Measurements from ENCODE around the gene ESF1. TPM values are rescaled to one million over a fixed set of nuclear protein-coding genes. Genes with fewer than 3 reads are reported as not detected.

ESF1 gene
- 20.9 TPM for polyA plus RNA-seq (2013, experiment 1 of 2)
- polyA plus RNA-seq (2013, experiment 2 of 2): 19.9 TPM

GRCh38 chr20:13784893-13785715 lies at the start of gene ESF1, which contains the start of gene NDUFAF5:
ESF1 (minus strand) TSS chr20:13784919; CDS start chr20:13783140, 1,779 bp downstream.
NDUFAF5 (plus strand) TSS chr20:13785028; CDS start chr20:13785069, 41 bp downstream.
- peaks cover 4% of the 10 kb centered on the region for H3K4me1 ChIP-seq (ENCODE audit: control insufficient read depth, insufficient read depth, low read depth, low read length)
- peak within 1 kb of the TSS; percentile 90 for H2BK15ac ChIP-seq (ENCODE audit: low read depth, poor library complexity, severe bottlenecking)
- H3K4ac ChIP-seq (ENCODE audit: low read depth in 1 of 2, low read length in 2 of 2): peak within 1 kb of the TSS; percentile 51 to 61
- H3K18ac ChIP-seq (ENCODE audit: low read depth in 1 of 2, low read length in 2 of 2): peak within 1 kb of the TSS; percentile 68 to 70
- peak within 1 kb of the TSS; percentile 47 for H2BK5ac ChIP-seq (ENCODE audit: low read depth, low read length, poor library complexity, severe bottlenecking)
- H3K4me2 ChIP-seq (ENCODE audit: low read length, poor library complexity, severe bottlenecking): peak within 1 kb of the TSS; percentile 83
- peak within 1 kb of the TSS; percentile 34 to 66 for H2BK12ac ChIP-seq (ENCODE audit: low read length in 2 of 2)
- H3K36me3 ChIP-seq (ENCODE audit: control insufficient read depth in 1 of 2, insufficient read depth in 2 of 2, low read depth in 1 of 2, low read length in 2 of 2): peaks cover 13 to 53% of the 10 kb centered on the region in 2 experiments
- H3K9ac ChIP-seq (ENCODE audit: low read length): peak within 1 kb of the TSS; percentile 97
- peak within 1 kb of the TSS; percentile 34 for H2BK120ac ChIP-seq (ENCODE audit: low read depth, low read length)
- peak within 1 kb of the TSS; percentile 39 for H4K91ac ChIP-seq (ENCODE audit: low read length)
- H3K23ac ChIP-seq (ENCODE audit: low read length in 2 of 2): peak within 1 kb of the TSS in 1 of 2 experiments; percentile 79
- H3K14ac ChIP-seq (ENCODE audit: low read length in 2 of 2): no peak within 1 kb of the TSS
- H3K27ac ChIP-seq (ENCODE audit: low read length, poor library complexity, severe bottlenecking): peak within 1 kb of the TSS; percentile 74
- H3K79me1 ChIP-seq (replicated peaks; ENCODE audit: low read length, poor library complexity, severe bottlenecking): peaks cover 26% of the 10 kb centered on the region
- no peak within 1 kb of the TSS for H2AK5ac ChIP-seq (ENCODE audit: low read length, severe bottlenecking)
- H3K9me3 ChIP-seq (ENCODE audit: control insufficient read depth, low read length): no peaks in the 10 kb centered on the region
- H3K4me3 ChIP-seq (ENCODE audit: insufficient read depth in 1 of 2, low read depth in 1 of 2, low read length in 2 of 2): peak within 1 kb of the TSS; percentile 88 to 94
- no peaks in the 10 kb centered on the region for H3K27me3 ChIP-seq (ENCODE audit: control insufficient read depth in 1 of 2, insufficient read depth in 1 of 2, low read length in 2 of 2)
- under 1% methylated on average over 51 of the region's 54 CpGs for WGBS
- DNase-seq: peak; percentile 98
- peak within 1 kb of the TSS; percentile 85 for H4K8ac ChIP-seq (ENCODE audit: low read length)
- peak within 1 kb of the TSS; percentile 72 for H2AFZ ChIP-seq (ENCODE audit: low read depth, low read length)

- no peak overlapping the region for H3K4me3 ChIP-seq (ENCODE audit: insufficient read depth in 1 of 2, low read depth in 1 of 2, low read length in 2 of 2)
- H2BK15ac ChIP-seq (ENCODE audit: low read depth, poor library complexity, severe bottlenecking): no peak overlapping the region
- H3K14ac ChIP-seq (ENCODE audit: low read length in 2 of 2): no peak overlapping the region
- H3K27me3 ChIP-seq (ENCODE audit: control insufficient read depth in 1 of 2, insufficient read depth in 1 of 2, low read length in 2 of 2): no peaks in the 10 kb centered on the region
- H3K4me2 ChIP-seq (ENCODE audit: low read length, poor library complexity, severe bottlenecking): no peak overlapping the region
- DNase-seq: no peak
- H4K91ac ChIP-seq (ENCODE audit: low read length): no peak overlapping the region
- H3K36me3 ChIP-seq (ENCODE audit: control insufficient read depth in 1 of 2, insufficient read depth in 2 of 2, low read depth in 1 of 2, low read length in 2 of 2): no peaks in the 10 kb centered on the region
- no peaks in the 10 kb centered on the region for H3K9me3 ChIP-seq (ENCODE audit: control insufficient read depth, low read length)
- no peak overlapping the region for H4K8ac ChIP-seq (ENCODE audit: low read length)
- H3K23ac ChIP-seq (ENCODE audit: low read length in 2 of 2): no peak overlapping the region
- no peak overlapping the region for H3K18ac ChIP-seq (ENCODE audit: low read depth in 1 of 2, low read length in 2 of 2)
- WGBS: 86% methylated on average over 3 of the region's 3 CpGs
- no peak overlapping the region for H2BK5ac ChIP-seq (ENCODE audit: low read depth, low read length, poor library complexity, severe bottlenecking)
- H3K9ac ChIP-seq (ENCODE audit: low read length): no peak overlapping the region
- no peaks in the 10 kb centered on the region for H3K4me1 ChIP-seq (ENCODE audit: control insufficient read depth, insufficient read depth, low read depth, low read length)
- H2AFZ ChIP-seq (ENCODE audit: low read depth, low read length): no peak overlapping the region
- H3K4ac ChIP-seq (ENCODE audit: low read depth in 1 of 2, low read length in 2 of 2): no peak overlapping the region
- H2BK12ac ChIP-seq (ENCODE audit: low read length in 2 of 2): no peak overlapping the region
- no peak overlapping the region for H2AK5ac ChIP-seq (ENCODE audit: low read length, severe bottlenecking)
- H2BK120ac ChIP-seq (ENCODE audit: low read depth, low read length): no peak overlapping the region
- no peak overlapping the region for H3K27ac ChIP-seq (ENCODE audit: low read length, poor library complexity, severe bottlenecking)
- no peaks in the 10 kb centered on the region for H3K79me1 ChIP-seq (replicated peaks; ENCODE audit: low read length, poor library complexity, severe bottlenecking)
Measured at GRCh38 chr20:13831476-13831875, 46.8 kb upstream of the ESF1 start.

GRCh38 chr20:13825465-13825864 lies 40.7 kb upstream of the ESF1 start:
- no peak overlapping the region for H3K14ac ChIP-seq (ENCODE audit: low read length in 2 of 2)
- no peaks in the 10 kb centered on the region for H3K4me1 ChIP-seq (ENCODE audit: control insufficient read depth, insufficient read depth, low read depth, low read length)
- no peaks in the 10 kb centered on the region for H3K79me1 ChIP-seq (replicated peaks; ENCODE audit: low read length, poor library complexity, severe bottlenecking)
- no peak overlapping the region for H3K9ac ChIP-seq (ENCODE audit: low read length)
- no peak overlapping the region for H2BK120ac ChIP-seq (ENCODE audit: low read depth, low read length)
- H2AFZ ChIP-seq (ENCODE audit: low read depth, low read length): no peak overlapping the region
- no peak overlapping the region for H3K4me3 ChIP-seq (ENCODE audit: insufficient read depth in 1 of 2, low read depth in 1 of 2, low read length in 2 of 2)
- H3K27ac ChIP-seq (ENCODE audit: low read length, poor library complexity, severe bottlenecking): no peak overlapping the region
- no peak overlapping the region for H4K91ac ChIP-seq (ENCODE audit: low read length)
- no peak overlapping the region for H2BK15ac ChIP-seq (ENCODE audit: low read depth, poor library complexity, severe bottlenecking)
- no peak overlapping the region for H2BK5ac ChIP-seq (ENCODE audit: low read depth, low read length, poor library complexity, severe bottlenecking)
- H3K4ac ChIP-seq (ENCODE audit: low read depth in 1 of 2, low read length in 2 of 2): no peak overlapping the region
- peaks cover 4% of the 10 kb centered on the region for H3K9me3 ChIP-seq (ENCODE audit: control insufficient read depth, low read length)
- H3K36me3 ChIP-seq (ENCODE audit: control insufficient read depth in 1 of 2, insufficient read depth in 2 of 2, low read depth in 1 of 2, low read length in 2 of 2): no peaks in the 10 kb centered on the region
- H2BK12ac ChIP-seq (ENCODE audit: low read length in 2 of 2): no peak overlapping the region
- DNase-seq: no peak
- H3K27me3 ChIP-seq (ENCODE audit: control insufficient read depth in 1 of 2, insufficient read depth in 1 of 2, low read length in 2 of 2): no peaks in the 10 kb centered on the region
- H3K18ac ChIP-seq (ENCODE audit: low read depth in 1 of 2, low read length in 2 of 2): no peak overlapping the region
- no peak overlapping the region for H3K4me2 ChIP-seq (ENCODE audit: low read length, poor library complexity, severe bottlenecking)
- no peak overlapping the region for H2AK5ac ChIP-seq (ENCODE audit: low read length, severe bottlenecking)
- no peak overlapping the region for H3K23ac ChIP-seq (ENCODE audit: low read length in 2 of 2)
- WGBS: no CpG with 5 or more reads among the region's 5 CpGs
- no peak overlapping the region for H4K8ac ChIP-seq (ENCODE audit: low read length)

- H3K23ac ChIP-seq (ENCODE audit: low read length in 2 of 2): no peak overlapping the region
- no peak overlapping the region for H3K9ac ChIP-seq (ENCODE audit: low read length)
- no peaks in the 10 kb centered on the region for H3K4me1 ChIP-seq (ENCODE audit: control insufficient read depth, insufficient read depth, low read depth, low read length)
- no peak overlapping the region for H2BK15ac ChIP-seq (ENCODE audit: low read depth, poor library complexity, severe bottlenecking)
- DNase-seq: no peak
- no peak overlapping the region for H3K18ac ChIP-seq (ENCODE audit: low read depth in 1 of 2, low read length in 2 of 2)
- H3K9me3 ChIP-seq (ENCODE audit: control insufficient read depth, low read length): peaks cover 4% of the 10 kb centered on the region
- no peak overlapping the region for H3K27ac ChIP-seq (ENCODE audit: low read length, poor library complexity, severe bottlenecking)
- no peak overlapping the region for H2BK5ac ChIP-seq (ENCODE audit: low read depth, low read length, poor library complexity, severe bottlenecking)
- H2BK120ac ChIP-seq (ENCODE audit: low read depth, low read length): no peak overlapping the region
- no peak overlapping the region for H3K4ac ChIP-seq (ENCODE audit: low read depth in 1 of 2, low read length in 2 of 2)
- H4K91ac ChIP-seq (ENCODE audit: low read length): no peak overlapping the region
- no peaks in the 10 kb centered on the region for H3K36me3 ChIP-seq (ENCODE audit: control insufficient read depth in 1 of 2, insufficient read depth in 2 of 2, low read depth in 1 of 2, low read length in 2 of 2)
- WGBS: 67% methylated on average over 1 of the region's 3 CpGs
- no peak overlapping the region for H2AFZ ChIP-seq (ENCODE audit: low read depth, low read length)
- no peaks in the 10 kb centered on the region for H3K79me1 ChIP-seq (replicated peaks; ENCODE audit: low read length, poor library complexity, severe bottlenecking)
- H3K27me3 ChIP-seq (ENCODE audit: control insufficient read depth in 1 of 2, insufficient read depth in 1 of 2, low read length in 2 of 2): no peaks in the 10 kb centered on the region
- no peak overlapping the region for H3K4me2 ChIP-seq (ENCODE audit: low read length, poor library complexity, severe bottlenecking)
- no peak overlapping the region for H2AK5ac ChIP-seq (ENCODE audit: low read length, severe bottlenecking)
- H3K4me3 ChIP-seq (ENCODE audit: insufficient read depth in 1 of 2, low read depth in 1 of 2, low read length in 2 of 2): no peak overlapping the region
- H2BK12ac ChIP-seq (ENCODE audit: low read length in 2 of 2): no peak overlapping the region
- H3K14ac ChIP-seq (ENCODE audit: low read length in 2 of 2): no peak overlapping the region
- no peak overlapping the region for H4K8ac ChIP-seq (ENCODE audit: low read length)
Measured at GRCh38 chr20:13824459-13824858, 39.7 kb upstream of the ESF1 start.

Data from mesenchymal stem cell (in vitro differentiated cells and primary cell).